ENCODE measurements around the gene EHD1.

EHD1 gene

DNA sequence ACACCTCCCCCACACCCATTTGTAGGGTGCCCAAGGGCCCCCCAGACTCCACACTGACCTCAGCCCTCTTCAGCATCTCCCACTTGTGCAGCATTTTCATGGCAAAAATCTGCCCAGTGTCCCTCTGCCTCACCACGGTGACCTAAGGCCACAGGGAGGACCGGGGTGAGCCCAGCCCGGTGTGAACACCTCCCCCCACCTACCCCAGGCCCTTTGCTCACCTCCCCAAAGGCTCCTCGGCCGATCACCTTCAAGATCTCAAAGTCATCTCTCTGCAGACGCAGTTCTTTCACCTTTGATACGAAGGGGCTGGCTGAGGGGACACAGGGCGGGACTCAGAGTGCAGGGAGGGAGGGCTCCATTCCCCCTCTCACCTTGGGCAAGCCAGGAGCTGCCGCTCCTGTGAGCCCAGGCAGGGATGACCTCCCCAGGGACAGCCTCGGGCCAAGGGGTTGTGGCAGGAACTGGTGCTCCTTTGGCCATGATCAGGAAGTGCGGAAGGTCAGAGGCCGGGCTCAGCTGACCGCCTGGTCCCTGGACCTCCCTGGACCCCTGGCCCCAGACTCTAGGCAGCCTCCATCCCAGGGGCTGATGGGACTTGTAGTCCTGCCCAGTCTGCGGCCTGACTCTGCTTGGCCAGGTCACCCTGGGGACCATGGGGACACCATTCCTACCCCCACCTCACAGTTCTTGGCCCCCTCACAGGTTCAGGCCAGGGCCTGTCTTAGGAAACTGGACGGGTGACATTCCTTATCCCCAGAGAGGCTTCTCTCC lies 36.6 kb downstream of the EHD1 start:
- no peak for DNase-seq

DNA sequence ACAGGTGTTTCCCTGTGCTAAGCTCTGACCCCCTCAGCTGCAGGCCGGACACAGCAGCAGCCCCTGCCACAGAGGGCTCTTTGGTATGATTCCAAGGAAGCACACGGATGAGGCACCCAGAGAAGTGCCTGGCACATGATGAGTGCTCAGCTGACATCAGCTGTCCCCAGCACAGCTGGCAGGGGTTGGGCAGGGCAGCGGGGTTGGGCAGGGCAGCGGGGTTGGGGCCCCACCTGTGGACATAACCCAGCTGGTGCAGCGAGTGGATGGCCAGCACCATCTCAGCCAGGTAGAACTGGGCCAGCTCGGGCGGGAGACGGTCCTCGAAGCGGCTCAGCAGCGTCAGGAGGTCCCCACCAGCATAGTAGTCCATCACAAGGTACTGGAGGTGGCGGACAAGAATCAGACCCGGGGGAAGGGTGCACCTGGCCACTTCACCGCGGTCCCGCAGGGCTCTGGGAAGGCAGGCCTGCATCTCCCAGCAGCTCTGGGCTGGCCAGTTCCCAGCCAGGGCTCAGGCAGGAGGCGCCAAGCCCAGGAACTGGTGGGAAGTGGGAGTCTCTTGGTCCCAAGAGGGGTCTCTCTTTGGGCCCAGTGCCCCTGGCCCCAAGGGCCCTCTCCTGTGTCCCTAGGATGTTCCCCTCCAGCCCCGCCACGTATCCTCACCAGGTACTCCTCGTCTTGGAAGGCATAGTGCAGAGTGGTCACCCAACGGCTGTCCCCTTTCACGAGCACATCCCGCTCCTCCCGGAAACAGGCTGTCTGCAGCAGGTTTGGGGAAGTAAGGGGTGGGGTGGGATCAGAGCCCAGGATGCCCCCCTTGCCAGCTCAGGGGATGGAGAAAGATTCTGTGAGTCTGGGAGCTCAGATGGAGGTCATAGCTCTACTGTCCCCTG lies 38.3 kb downstream of the EHD1 start:
- no peak for DNase-seq

DNA sequence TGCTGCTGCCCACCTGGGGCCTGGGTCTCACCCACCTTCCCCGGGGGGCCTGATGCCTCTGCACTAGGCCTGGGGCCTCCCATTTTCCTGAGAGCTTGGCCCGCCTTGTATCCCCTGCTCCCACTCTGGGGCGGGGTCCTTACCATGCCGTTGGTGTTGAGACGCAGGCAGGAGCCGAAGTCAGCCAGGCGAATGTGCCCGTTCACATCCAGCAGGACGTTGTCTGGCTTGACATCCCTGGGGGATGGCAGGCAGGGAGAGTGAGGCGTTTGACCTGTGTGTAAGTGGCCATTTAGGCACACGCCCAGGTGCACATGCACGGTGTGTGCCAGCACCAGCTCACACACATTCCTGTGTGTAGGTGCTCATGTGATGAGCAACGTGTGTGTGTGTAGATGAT lies 39.1 kb downstream of the EHD1 start:
- no peak for DNase-seq

DNA sequence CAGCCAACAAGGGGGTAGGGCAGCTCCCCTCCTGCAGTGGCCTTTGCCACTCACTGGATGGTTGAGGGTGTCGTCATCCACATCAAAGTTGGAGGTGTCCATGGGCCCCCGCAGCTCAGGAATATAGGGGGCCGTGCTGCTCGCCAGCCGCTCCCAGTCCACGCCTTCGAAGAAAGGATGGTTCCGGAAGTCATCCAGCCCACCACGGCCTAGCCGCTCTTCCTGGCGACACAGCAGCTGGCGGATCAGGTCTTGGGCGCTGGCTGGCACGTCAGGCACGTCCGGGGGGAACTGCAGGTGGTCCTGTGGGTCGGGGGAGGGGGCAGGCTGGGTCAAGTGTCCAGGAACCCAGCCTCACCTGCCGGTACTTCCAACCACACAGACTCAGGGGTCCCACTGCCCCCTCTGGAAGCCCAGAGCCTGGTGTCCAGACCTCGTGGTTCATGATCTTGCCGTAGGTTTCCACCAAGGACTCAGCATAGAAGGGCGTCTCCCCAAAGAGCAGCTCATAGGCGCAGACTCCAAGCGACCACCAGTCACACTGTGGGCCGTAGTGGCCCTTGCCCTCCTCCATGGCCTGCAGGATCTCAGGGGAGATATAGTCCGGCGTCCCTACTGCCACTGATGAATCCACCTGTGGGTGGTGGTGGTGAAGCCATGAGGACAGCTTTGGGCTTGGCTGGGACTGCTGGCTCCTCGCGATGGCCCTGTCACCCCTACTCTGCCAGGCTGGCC lies 39.7 kb downstream of the EHD1 start:
- no peak for DNase-seq

DNA sequence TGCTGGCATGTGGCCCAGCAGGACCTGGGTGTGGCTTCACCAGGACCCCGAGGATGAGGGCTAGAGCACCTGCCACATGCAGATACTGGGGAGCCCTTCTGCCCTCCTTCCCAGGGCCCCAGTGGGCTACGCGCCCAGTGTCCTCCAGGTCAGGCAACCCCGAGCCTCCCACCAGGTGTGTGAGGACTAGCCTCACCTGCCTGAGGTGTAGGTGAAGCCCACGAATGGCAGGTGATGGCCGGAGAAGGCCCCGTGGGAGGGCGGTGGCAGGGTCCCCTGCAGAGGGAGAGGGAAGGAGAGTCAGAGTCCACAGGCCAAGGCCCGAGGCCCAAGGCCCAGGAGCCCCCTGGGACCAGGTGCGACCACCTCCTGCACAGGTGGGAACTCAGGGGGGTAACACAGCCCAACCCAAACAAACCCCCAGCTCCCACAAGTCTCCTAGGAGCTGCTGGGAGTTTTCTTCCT lies 40.5 kb downstream of the EHD1 start:
- DNase-seq, result no peak

DNA sequence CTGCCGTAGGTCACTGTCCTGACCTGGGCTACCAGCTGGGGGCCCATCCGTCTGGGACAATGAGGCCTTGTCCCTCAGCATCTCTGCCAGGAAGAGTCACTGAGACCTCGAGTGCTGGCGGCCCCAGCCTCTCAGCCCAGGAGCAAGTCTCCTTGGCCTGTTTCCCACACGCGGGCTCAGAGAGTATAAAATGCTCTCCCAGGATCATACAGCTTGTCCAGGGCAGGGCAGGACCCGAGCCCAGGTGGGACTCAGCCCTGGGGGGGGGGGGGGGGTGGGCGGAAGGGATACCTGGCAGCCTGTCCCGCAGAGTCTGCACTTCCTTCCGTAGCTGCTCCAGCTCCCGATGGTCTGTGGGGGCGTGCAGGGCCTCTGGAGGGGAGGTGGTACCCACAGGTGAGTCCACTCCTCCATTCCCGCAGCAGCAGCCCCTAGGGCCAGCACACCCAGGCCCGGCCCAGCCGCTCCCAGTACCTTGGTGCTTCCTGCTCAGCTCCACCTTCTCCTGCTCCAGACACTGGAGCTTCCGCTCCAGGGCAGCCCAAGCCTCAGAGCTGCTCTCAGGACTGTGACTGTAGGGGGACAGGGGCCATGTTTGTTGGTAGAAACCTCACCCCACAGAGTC lies 41.9 kb downstream of the EHD1 start:
- no peak for DNase-seq

DNA sequence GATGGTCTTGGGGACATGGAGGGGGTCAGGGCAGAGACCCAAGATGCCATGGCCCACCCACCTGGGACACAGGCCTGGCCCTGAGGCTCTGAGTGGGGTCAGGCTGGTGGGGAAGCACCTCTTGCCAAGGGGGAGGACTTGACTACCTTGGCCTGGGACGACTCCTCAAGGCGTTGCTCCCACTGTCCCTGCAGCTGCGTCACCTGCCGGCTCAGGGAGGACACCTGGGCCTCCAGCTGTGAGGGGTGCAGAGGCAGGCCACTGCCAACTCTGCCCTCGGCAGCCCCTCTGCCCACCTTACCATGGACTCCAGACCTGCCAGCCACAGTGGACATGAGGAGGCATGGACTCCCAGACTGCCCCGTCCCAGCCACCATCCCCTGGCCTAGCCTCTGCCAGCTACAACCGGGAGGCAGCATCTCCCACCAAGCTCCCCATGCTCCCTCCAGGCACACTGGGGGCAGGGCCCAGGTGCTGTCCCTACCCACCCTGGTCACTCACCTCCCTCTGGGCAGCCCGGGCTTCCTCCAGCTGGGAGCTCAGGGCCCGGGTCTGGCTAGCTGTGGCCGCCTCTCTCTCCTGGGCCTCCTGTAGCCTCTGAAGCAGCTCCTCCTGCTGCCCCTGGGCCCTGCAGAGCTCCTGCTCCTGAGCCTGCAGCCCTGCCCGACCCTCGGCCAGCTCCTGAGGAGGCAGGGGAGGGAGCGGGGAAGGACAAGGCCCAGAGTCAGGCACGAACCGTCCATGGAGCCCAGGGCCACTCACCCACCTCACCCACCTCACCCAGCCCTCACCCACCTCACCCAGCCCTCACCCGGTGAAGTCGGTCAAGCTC lies 42.6 kb downstream of the EHD1 start:
- no peak for DNase-seq

DNA sequence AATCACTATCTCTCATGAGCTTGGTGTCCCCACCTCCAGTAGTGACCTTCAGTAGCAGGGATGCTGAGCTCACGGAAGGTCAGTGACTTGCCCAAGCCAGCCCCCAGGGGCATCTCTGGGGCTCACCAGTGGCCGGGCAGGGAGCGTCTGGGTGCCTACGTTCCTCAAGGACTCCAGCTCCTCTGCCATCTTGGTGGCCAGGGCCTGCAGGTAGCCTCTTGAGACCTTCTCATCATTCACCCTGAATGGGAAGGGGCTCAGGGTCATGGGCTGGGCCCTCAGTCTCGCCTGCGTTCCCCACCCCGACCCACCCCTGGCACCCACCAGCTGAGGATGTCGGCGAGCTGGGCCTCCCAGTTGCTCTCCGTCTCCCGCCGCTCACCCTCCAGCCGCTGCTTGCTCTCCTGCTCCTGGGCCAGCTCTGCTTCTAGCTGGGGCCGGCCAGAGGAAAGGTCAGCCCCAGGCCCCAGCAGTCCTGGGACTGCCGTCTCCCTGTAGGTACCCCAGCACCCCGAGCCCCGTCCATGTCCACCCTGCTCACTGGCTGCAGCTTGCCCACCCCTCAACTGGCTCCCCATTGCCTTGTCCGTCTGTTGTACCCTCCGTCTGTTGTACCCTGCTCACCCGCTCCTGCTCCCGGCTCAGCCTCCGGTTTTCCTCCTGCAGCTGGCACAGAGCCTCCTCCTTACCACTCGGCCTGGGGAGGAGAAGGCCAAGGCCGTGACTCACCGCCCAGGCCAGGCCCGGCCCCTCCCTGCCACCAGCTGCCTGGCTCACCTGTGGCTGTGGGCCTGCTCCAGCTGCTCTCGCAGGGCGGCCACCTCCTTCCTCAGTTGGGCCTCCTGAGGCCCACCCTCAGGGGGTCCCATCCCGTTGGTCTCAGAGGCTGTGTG lies 43.5 kb downstream of the EHD1 start:
- DNase-seq, result no peak

DNA sequence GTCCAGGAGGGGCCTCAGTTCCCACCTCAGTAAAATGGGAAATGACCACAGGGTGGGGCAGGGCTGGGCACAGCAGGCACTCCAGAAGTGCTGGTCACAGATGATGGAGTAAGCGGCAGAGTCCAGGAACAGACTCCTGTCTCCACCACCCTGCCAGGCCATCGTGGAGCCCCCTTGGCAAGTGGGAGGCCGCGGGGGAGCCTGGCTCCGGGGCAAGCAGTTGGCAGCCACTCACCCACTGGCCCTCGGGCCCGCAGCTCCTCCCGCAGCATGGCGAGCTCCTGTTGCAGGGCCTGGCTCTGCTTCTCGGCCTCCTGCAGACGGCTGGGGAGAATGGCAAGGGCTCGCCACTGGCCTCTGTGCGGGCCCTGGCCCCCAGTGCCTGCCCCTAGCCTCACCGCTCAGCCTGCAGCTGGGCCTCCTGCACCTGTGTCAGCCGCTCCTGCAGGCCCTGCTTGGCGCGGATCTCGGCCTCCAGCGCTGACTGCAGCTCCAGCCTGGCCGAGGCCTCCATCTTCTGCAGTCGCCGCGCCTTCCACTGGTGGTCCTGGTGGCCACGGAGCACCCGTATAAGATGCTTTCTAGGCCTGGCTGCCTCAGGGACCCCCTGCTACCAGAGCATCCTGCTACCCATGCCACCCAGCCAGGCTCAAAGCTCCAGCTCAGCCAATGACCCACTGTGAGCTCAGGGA lies 44.2 kb downstream of the EHD1 start:
- no peak for DNase-seq

DNA sequence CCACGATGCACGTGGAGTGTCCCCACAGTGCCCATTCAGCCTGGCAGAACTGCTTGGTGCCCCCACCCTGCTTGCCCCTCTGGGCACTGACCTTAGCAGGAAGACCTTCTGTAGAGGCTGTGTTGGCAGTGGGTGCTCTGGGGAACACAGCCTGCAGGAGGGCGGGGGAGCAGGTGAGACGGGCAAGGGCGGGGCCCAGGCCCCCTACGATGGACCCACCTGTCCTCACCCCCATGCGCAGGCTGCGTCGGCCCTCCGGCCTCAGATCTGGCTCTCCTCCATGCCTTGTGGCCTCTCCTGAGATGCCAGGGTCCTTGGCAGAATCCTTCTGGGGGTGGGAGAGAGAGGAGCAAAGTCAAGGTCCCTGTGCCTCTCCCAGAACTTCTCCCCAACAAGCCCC lies 44.9 kb downstream of the EHD1 start:
- DNase-seq, result no peak

DNA sequence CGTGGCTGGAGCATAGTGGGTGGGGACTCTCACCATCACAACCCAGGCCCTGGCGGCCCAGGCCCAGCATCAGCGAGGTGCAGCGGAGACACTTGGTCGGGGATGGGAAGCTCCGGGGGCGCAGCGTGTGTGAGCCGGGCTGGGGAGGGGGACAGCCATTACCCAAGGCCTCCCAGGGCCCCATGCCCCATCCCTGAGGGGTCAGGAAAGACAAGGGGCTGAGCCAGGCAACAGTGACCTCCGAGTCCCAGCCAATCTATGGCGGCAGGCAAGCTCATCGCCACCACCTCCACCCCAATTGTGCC lies 45.3 kb downstream of the EHD1 start:
- DNase-seq, result no peak

DNA sequence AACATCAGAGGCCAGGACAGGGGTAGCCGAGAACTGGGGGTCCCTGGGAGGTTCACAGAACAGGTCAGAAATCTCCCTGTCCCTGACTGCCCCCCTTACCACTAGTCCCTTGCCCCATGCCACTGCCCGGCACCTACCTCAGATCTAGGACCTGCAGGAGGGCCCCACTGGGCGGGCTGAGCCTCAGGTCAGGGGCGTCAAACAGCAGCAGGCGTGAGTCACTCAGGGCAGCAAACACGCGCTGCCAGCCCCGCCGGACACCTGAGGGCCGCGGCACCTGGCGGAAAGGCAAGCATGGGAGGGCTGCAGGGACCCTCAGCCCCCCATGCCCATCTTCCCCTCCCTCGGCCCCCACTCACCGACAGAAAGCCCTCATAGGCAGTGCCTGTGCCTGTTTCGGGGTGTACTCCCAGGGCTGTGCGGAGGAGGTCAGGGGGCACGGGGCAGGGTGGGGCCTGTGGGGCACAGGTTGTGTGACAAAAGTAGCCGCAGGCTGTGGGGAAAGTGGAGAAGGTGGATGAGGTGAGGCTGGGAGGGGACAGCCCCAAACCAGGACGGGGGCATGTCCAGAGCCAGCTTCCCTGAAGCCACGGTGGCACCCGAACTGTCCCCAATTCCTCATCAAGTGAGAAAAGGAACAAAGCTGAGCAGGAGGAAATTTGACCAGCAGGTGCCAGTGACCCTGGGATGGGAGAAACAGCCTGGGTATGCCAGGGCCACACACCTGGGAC lies 45.8 kb downstream of the EHD1 start:
- DNase-seq, result no peak

DNA sequence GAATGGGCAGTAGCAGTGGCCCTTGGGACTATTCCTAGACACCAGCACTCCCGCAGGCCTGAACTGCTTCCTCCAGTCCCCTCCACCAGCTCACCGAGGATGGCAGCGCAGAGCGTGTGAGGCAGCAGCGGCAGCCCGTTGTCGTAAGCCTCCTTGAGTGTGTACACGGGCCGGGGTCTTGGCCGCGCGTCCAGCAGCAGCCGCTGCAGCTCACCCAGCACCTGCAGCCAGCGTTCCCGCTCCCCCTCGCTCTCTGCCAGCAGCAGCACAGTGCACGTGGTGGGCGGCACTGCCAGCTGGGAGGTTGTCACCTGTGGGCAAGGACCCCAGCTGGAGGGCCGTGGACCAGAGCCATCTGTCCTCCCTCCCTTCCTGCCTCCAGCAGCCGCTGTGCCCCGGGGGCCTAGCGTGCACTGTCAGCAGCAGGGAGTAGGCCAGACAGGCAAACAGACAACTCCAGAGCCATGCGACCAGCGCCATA lies 47.0 kb downstream of the EHD1 start:
- no peak for DNase-seq

DNA sequence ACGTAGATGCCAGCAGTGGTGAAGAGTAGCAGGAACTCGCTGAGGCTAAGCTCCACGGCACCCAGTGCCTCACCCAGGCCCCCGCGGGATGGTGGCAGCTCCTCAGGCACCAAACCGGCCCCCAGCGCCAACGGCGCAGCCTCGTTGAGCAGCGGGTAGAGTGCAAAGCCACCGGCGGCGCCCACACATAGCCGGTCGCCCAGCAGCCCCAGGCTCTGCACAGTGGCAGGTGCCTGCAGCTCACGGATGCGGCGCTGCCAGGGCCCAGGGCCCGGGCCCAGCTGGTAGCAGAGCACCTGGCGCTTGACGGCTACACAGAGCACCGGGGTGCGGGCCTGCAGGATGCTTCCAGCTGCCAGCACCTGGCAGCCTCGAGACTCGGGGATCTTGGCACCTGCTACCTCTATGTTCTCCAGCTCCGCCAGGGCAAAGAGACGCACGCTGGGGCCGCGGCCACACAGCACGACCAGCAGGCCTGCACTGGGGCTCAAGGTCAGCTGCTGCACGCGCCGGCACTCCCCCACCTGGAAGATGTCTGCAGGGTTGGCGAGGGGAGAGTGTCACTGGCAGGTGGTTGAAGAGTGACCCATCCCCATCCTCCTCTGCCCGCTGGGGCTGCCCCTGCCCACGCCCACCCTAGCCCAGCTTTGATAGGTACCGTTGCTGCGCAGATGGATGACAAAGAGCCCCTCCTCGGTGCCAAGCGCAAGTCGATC lies 48.7 kb downstream of the EHD1 start:
- no peak for DNase-seq

DNA sequence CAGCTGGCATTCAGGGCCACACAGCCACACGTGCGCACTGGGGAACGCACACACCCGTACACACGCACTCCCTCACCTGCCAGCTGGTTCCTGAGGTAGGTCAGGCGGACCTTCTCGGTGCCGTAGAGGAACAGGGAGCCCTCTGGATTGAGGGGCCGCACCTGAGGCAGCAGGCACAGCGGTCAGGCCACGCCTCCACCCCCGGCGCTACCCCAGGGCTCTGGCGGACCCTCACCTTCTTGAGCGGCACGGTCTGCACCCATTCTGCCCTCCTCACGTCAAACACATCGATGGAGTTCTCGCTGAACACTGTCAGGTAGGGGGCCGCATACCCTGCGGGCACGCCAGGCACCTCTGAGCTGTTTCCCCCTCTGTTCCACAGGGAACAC lies 51.0 kb downstream of the EHD1 start:
- no peak for DNase-seq

DNA sequence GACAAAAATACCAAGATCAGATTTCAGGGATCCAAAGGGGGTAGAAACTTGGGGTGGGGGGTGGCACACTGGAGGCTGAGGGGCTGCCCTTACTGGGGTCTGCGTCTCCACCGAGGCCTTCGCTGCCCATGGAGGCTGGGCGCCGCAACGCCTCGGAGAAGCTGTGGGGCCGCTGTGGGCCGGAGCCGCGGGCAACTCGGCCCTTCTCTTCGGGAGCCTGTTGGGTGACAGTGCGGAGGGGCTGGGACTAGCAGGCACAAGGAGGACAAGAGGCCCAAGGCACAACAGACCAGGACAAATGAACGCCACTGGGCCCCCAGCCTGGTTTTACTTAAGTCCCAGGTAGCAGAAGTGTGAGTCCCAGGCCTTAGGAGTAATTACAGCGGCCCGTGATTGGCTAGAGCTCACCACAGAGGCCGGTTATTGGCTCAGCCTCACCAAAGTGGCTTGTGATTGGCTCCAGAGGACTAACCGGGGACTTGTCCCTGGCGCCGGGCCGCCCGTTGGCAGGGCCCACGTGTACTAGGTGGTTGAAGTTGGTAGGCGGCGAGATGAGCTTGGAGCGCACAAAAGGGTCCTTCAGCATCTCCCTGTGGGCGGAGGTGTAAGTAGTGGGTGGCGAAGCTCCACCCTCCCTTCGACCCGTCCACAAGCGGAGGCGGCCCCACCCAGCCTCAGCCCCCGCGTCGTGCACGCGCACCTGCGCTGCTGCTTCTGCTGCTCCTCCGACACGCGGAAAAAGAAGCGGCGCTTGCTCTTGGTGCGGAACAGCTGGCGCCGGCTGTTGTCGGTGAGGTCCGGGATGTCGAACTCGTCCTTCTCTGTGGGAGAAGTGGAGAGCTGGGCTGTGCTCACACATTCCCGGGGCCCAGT lies 51.6 kb downstream of the EHD1 start:
- no peak for DNase-seq

DNA sequence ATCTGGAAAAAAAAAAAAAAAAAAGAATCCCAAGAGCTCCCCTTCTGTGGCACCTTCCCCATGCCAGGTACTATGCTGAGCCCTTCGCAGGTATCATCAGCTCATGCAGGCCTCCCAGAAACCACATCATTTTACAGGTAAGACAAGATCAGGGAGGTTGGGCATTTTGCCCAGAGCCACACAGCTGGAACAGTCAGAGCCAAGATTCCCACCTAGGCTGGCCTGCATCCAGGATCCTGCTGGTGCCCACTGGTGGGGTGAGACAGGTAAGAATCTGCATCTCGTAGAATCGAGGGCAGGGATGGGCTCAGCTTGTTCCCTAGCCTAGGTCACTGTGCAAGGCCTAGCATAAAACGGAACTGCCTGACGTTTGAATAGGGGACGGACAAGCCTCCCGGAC lies 52.4 kb downstream of the EHD1 start:
- DNase-seq, result no peak

DNA sequence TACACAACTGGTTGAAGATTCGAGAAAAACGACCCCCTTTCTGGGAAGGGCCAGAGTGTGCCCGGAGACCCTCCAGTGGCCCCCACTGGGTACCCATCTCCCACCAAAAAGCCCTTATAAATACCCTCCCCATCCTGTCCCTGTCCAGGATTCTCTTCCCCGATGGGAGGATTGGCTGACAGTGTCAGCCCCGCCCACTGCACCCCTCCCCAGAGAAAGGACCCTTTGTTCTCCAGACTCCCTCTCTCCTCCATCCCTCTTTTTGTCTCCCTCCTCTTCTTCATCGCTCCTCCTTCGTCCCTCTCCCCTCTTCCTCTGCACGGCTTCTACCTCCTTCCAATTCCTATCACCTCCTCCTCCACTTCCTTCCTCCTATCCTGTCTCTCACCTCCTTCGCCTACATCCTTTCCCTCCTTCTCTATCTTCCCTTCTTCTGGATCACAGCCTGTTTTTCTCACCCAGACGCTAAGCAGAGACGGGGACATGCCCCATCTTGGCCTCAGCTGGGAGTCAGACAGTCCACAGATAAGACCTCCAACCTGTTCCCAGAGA lies 54.8 kb downstream of the EHD1 start:
- no peak for DNase-seq
